K562 (cell line): ENCODE measurements around the gene ZNF200. TPM values are rescaled to one million over a fixed set of nuclear protein-coding genes. Genes with fewer than 3 reads are reported as not detected.
A peak's percentile ranks its signal among the peaks of the same experiment; 100 is the strongest.

ENCODE experiments used
- ATF2 ChIP-seq: sonication (generic); formaldehyde crosslinking; IDR thresholded peaks from 2 replicates; pipeline ENCODE4 v1.8.1; 2022; ENCODE audit warnings: missing genetic modification reagents
- BHLHE40 ChIP-seq: IDR thresholded peaks from 2 replicates; pipeline ENCODE4 v1.6.1; 2011; ENCODE audit warnings: low read length, improper control_type of control experiment
- CEBPB ChIP-seq: fragments of 450-650 bp; IDR thresholded peaks from 2 replicates; pipeline ENCODE4 v1.6.1; 2016; ENCODE audit warnings: missing genetic modification characterization, missing compliant biosample characterization
- ETV1 ChIP-seq: fragments of 450-650 bp; conservative IDR thresholded peaks from 2 replicates; pipeline ENCODE4 v1.6.1; 2016; ENCODE audit warnings: missing genetic modification characterization, control low read depth, low read depth, missing compliant biosample characterization
- FOXM1 ChIP-seq, 2 experiments: fragments of 450-650 bp in 1 of 2; sonication (generic) in 1 of 2; formaldehyde crosslinking in 1 of 2; IDR thresholded peaks; 2 replicates each; pipeline versions ENCODE4 v1.6.1 to v1.9.0; 2017 to 2022; ENCODE audit warnings: low read depth in 2 of 2, mild to moderate bottlenecking in 2 of 2, missing genetic modification reagents in 1 of 2, moderate library complexity in 1 of 2
- IRF2 ChIP-seq: sonication (generic); formaldehyde crosslinking; IDR thresholded peaks from 2 replicates; pipeline ENCODE4 v1.8.1; 2022; ENCODE audit warnings: mild to moderate bottlenecking, missing genetic modification reagents
- KDM1A ChIP-seq, 2 experiments: fragments of 450-650 bp; IDR thresholded peaks; 2 replicates each; pipeline ENCODE4 v1.6.1; 2016; ENCODE audit warnings: mild to moderate bottlenecking in 2 of 2
- NFE2 ChIP-seq: IDR thresholded peaks from 2 replicates; pipeline ENCODE4 v1.6.1; 2014; ENCODE audit warnings: antibody characterized with exemption, low read depth
- OTX1 ChIP-seq: fragments of 450-650 bp; formaldehyde crosslinking; IDR thresholded peaks from 2 replicates; pipeline ENCODE4 v1.4.0; 2022; ENCODE audit warnings: mild to moderate bottlenecking
- POLR3G ChIP-seq: IDR thresholded peaks from 2 replicates; pipeline ENCODE4 v1.6.1; 2011; ENCODE audit not compliant: insufficient read length, insufficient replicate concordance; ENCODE audit errors: extremely low read depth
- PRDM10 ChIP-seq: fragments of 450-650 bp; IDR thresholded peaks from 2 replicates; pipeline ENCODE4 v1.6.1; 2018; ENCODE audit not compliant: partially characterized antibody
- SAP30 ChIP-seq: fragments of 200-600 bp; sonication (generic); IDR thresholded peaks from 2 replicates; pipeline ENCODE4 v1.6.1; 2012; ENCODE audit warnings: borderline replicate concordance, low read depth, mild to moderate bottlenecking, moderate library complexity, low read length, control low read depth, inconsistent platforms; ENCODE audit not compliant: insufficient read depth, poor library complexity, severe bottlenecking
- SETDB1 ChIP-seq: IDR thresholded peaks from one replicate; pipeline ENCODE4 v1.6.1; 2012; ENCODE audit warnings: low read length, control low read depth, inconsistent platforms
- TAF7 ChIP-seq: fragments of 450-650 bp; IDR thresholded peaks from 2 replicates; pipeline ENCODE4 v1.6.1; 2016; ENCODE audit warnings: missing genetic modification characterization, missing compliant biosample characterization
- ZFP36 ChIP-seq: fragments of 150-350 bp; IDR thresholded peaks from 2 replicates; pipeline ENCODE4 v1.6.1; 2018; ENCODE audit warnings: low read length, low read depth; ENCODE audit not compliant: partially characterized antibody
- ZNF134 ChIP-seq: fragments of 250-450 bp; sonication (Bioruptor Pico); conservative IDR thresholded peaks from 2 replicates; pipeline ENCODE4 v1.4.0; 2020
- ZNF609 ChIP-seq: sonication (generic); formaldehyde crosslinking; IDR thresholded peaks from 2 replicates; pipeline ENCODE4 v1.8.1; 2023; ENCODE audit warnings: missing genetic modification reagents, mild to moderate bottlenecking, borderline replicate concordance
- ZSCAN29 ChIP-seq: fragments of 450-650 bp; IDR thresholded peaks from 2 replicates; pipeline ENCODE4 v1.6.1; 2017
- polyA plus RNA-seq, 8 experiments: library from polyadenylated mRNA; depleted of rRNA in 4 of 8; stranded (reverse) in 5 of 8; unstranded in 3 of 8; fragments of >200 nt; fragmentation: Nextera tagmentation in 2 of 8; fragmentation: Illumina TruSeq in 1 of 8; extraction: Ambion mirVana in 2 of 8; extraction: Trizol in 1 of 8; gene quantifications; 2 replicates each; pipeline versions ENCODE4 v1.2.1 to v1.2.3, GENCODE V29; 2011 to 2014; ENCODE audit warnings: inconsistent platforms in 1 of 8, missing spikeins in 1 of 8
- total RNA-seq, 7 experiments: library from RNA; depleted of rRNA in 6 of 7; stranded (reverse); fragments of >200 nt in 6 of 7; fragmentation: Illumina TruSeq in 2 of 7; extraction: Trizol in 2 of 7; gene quantifications; 2 replicates each; pipeline versions ENCODE4 v1.2.1 to v1.2.3, GENCODE V29; 2011 to 2021; ENCODE audit warnings: low replicate concordance in 1 of 7

ZNF200 gene
- total and polyA plus RNA-seq, 9 of the 15 experiments (the other 6 are each of a cell fraction or from before 2014, with no cell fraction given), result 4.8 to 14.5 (median 9.2) TPM

GRCh38 chr16:3283543-3284447, 48.8 kb upstream of the ZNF200 start (continued):
- no peak for TF ChIP-seq CEBPB (tag)
- no peak for TF ChIP-seq SAP30
- TF ChIP-seq POLR3G, result no peak
- no peak for TF ChIP-seq PRDM10
- TF ChIP-seq ZSCAN29, result no peak
- no peak for TF ChIP-seq SETDB1
- no peak for TF ChIP-seq OTX1
- TF ChIP-seq KDM1A (IDR thresholded peaks at IDR 0.05), result no peak
- TF ChIP-seq NFE2, result no peak
- no peak for TF ChIP-seq ZNF134 (CRISPR knock-in tag)
- TF ChIP-seq FOXM1 (IDR thresholded peaks at IDR 0.05; ENCODE audit: low read depth), result no peak
- TF ChIP-seq FOXM1 (CRISPR knock-in tag; IDR thresholded peaks at IDR 0.05; ENCODE audit: low read depth), result peak; percentile 48; the same call in 1 of the 2 replicates
- TF ChIP-seq BHLHE40, result no peak
- no peak for TF ChIP-seq ETV1 (tag)
- no peak for TF ChIP-seq ZFP36
- no peak for TF ChIP-seq TAF7 (tag)
- no peak for TF ChIP-seq ATF2 (CRISPR knock-in tag)
- peak; percentile 34; the same call in 1 of the 2 replicates for TF ChIP-seq IRF2 (CRISPR knock-in tag)
- no peak for TF ChIP-seq ZNF609
